Activated CD4-positive, alpha-beta T cell treated with anti-CD3 and anti-CD28 coated beads for 36 hours (primary cell): ENCODE results near the gene L3MBTL4. TPM values are rescaled to one million over a fixed set of nuclear protein-coding genes. Genes with fewer than 3 reads are reported as not detected.
"Not testable (repeated sequence)": the region's sequence is repeated elsewhere in the genome, so short reads cannot be mapped to it uniquely, and the experiment has no call there.

ENCODE experiments used
- ATAC-seq: fragments of 200-7000 bp; cut with Tn5 transposase; one replicate; pipeline ENCODE4 v1.10.0; 2021; ENCODE audit warnings: mild to moderate bottlenecking, moderate library complexity
- CTCF ChIA-PET: fragments of 350-600 bp; sonication (Branson Sonifier 250); formaldehyde crosslinking; loops from one replicate; lab custom pipeline; 2021; ENCODE audit warnings: antibody characterized with exemption; lab: Charles Lee
- POLR2A ChIA-PET: fragments of 350-600 bp; sonication (Branson Sonifier 250); formaldehyde crosslinking; loops from one replicate; lab custom pipeline; 2021; ENCODE audit warnings: antibody characterized with exemption, inconsistent platforms; lab: Charles Lee
- DNase-seq: peaks from one replicate; pipeline ENCODE4 v3.0.0-alpha.2; 2020
- H3K27ac Mint-ChIP-seq: one replicate; pipeline ENCODE4 v1.8.0; 2021; ENCODE audit warnings: mixed read lengths
- H3K27me3 Mint-ChIP-seq: one replicate; pipeline ENCODE4 v1.8.0; 2021; ENCODE audit warnings: mixed read lengths
- H3K36me3 Mint-ChIP-seq: one replicate; pipeline ENCODE4 v1.8.0; 2021; ENCODE audit warnings: low read depth, mixed read lengths
- H3K4me1 Mint-ChIP-seq: one replicate; pipeline ENCODE4 v1.8.0; 2021; ENCODE audit warnings: mixed read lengths
- H3K4me3 Mint-ChIP-seq: one replicate; pipeline ENCODE4 v1.8.0; 2021; ENCODE audit warnings: mild to moderate bottlenecking, moderate library complexity, mixed read lengths
- H3K9me3 Mint-ChIP-seq: one replicate; pipeline ENCODE4 v1.8.0; 2021; ENCODE audit warnings: low read depth, mixed read lengths
- intact Hi-C, 2 experiments: fragments of 100-400 bp; cut with DNase I in 1 of 2; cut with micrococcal nuclease in 1 of 2; formaldehyde crosslinking; loops; one replicate each; pipeline versions ENCODE4 v1.14.2 to v1.15.1; 2022 to 2024; cut with DNase I, micrococcal nuclease
- total RNA-seq, 2 experiments: library from RNA; stranded (reverse); gene quantifications; one replicate each; pipeline ENCODE4 v1.2.3, GENCODE V29; 2021

L3MBTL4 gene
- total RNA-seq, 2 experiments from 2014 or later, result 0.11 to 0.21 TPM

DNA sequence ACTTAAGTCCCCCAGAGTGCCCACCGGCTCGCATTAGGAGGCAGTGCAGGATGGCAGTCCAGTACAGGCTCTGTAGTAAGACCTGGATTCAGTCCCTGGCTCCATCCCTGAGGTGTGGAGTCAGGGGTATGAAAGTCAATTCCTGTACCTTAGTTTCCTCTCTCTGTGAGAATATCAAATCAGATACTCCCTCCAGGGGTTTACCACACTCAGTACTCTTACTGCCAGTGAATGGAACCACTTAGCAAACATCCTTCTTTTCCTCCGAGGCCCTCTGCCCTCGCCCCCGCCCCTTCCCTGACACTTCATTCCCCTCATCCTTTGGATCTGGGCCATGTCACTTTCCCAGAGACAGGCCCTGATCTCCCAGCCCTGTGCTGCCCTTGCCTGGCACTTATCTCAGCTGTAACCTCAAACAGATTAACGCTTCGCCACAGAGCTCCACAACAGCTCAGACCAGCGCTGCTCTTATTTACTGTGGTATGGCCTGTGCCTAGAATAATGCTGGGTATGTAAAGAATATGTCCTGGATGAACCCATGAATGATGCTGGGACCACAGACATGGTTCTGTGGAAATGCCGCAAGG is 360.4 kb downstream of the L3MBTL4 start:
- H3K9me3 Mint-ChIP-seq, result no peaks in the 10 kb centered on the region
- ATAC-seq, result no peak
- no peak for DNase-seq
- no peaks in the 10 kb centered on the region for H3K36me3 Mint-ChIP-seq
- peaks cover 7% of the 10 kb centered on the region for H3K4me1 Mint-ChIP-seq
- H3K27me3 Mint-ChIP-seq, result no peaks in the 10 kb centered on the region
- no peak overlapping the region for H3K27ac Mint-ChIP-seq
- ChIA-PET CTCF (interaction anchor here (0.5 to 0.7 kb wide), 2 partner anchors 148 to 412 kb away, joined by 3 read pairs; no protein-coding TSS in a partner anchor), POLR2A (no interaction called here)
- no peak overlapping the region for H3K4me3 Mint-ChIP-seq
- intact Hi-C loops, result no loop called here

DNA sequence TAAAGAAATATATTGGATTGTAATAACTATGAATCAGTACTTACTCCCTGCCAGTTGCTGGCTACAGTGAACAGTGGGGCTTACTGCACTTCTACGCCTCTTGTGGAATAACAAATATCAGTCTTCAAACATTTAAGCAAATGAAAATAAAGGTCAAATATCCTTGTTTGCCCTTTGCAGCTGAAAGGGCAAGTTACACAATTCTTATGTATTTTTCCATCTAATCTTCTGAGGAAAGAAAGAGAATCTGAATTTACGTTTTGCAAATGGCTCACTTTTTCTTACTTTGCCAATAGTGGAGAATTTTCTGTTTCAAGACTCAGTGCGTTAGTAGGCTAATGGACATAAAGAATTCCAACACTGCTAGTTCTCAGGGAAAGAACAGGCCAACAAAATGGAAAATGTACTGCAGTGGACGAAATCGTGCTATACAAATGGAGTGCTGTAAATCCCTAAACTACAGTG is 362.2 kb downstream of the L3MBTL4 start:
- Mint-ChIP-seq H3K9me3 (no peaks in the 10 kb centered on the region), H3K4me3 (no peak overlapping the region), H3K4me1 (peaks cover 7% of the 10 kb centered on the region), H3K36me3 (no peaks in the 10 kb centered on the region), H3K27ac (no peak overlapping the region), H3K27me3 (no peaks in the 10 kb centered on the region)
- ChIA-PET POLR2A (no interaction called here), CTCF (no interaction called here)
- ATAC-seq (no peak), DNase-seq (no peak)
- intact Hi-C loops, result no loop called here

DNA sequence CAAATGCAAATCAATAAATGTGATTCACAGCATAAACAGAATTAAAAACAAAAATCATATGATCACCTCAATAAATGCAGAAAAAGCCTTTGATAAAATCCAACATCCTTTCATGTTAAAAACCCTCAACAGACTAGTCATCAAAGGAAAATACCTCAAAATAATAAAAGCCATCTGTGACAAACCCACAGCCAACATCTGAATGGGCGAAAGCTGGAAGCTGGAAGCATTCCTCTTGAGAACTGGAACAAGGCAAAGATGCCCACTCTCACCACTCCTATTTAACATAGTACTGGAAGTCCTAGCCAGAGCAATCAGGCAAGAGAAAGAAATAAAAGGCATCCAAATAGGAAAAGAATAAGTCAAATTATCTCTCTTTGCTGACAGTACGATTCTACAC is 367.1 kb downstream of the L3MBTL4 start:
- H3K4me1 Mint-ChIP-seq, H3K4me3 Mint-ChIP-seq, H3K27me3 Mint-ChIP-seq, H3K36me3 Mint-ChIP-seq, intact Hi-C loops, ATAC-seq, POLR2A ChIA-PET, DNase-seq, H3K27ac Mint-ChIP-seq: not testable (repeated sequence)
- H3K9me3 Mint-ChIP-seq, result peaks cover 15% of the 10 kb centered on the region
- CTCF ChIA-PET, result interaction anchor here (0.7 kb wide), 1 partner anchor 27 kb away, joined by 3 read pairs; no protein-coding TSS in a partner anchor

DNA sequence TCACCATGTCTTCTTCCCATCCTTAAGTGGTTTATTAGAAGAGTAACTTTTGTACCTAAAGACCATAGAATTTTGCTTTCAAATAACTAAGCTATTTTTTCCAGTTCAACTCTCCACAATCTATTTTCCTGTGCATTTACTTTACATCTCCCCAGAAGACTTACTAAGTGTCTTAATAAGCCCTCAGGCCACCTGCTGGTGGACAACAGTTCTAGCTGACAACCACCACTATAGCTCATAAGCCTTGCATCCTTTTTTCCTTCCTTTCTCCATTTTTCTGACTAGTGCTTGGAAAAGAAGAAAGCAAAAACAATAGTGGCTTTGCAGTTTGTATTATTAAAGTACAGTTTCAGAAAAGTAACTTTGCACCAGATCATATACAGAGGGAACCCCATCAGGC is 369.9 kb downstream of the L3MBTL4 start:
- ChIA-PET POLR2A (no interaction called here), CTCF (interaction anchor here (0.6 kb wide), 1 partner anchor 12 kb away, joined by 3 read pairs; no protein-coding TSS in a partner anchor)
- Mint-ChIP-seq H3K4me3 (no peak overlapping the region), H3K36me3 (no peaks in the 10 kb centered on the region), H3K9me3 (peaks cover 17% of the 10 kb centered on the region), H3K27ac (no peak overlapping the region), H3K27me3 (peaks cover 10% of the 10 kb centered on the region), H3K4me1 (no peaks in the 10 kb centered on the region)
- intact Hi-C loops, result no loop called here
- ATAC-seq (no peak), DNase-seq (no peak)

DNA sequence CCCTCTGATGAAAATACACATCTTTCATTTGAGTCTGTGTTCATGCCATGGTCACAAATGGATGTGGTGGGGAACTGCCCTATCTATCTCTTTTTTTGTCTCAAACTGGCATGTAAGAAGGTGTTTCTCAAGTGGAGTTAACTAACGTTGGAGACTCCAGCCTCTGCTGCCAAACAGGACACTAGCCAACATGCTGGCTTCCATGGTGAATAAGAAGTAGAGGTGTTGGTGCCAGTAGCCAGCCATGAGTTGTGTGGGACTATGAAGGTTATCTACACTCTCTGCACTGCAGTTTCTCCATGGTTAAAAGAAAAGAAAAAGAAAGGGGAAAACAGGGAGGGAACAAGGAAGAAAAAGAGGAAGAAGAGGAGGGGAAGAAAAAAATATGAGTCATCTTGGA is 370.4 kb downstream of the L3MBTL4 start:
- ATAC-seq (no peak), DNase-seq (no peak)
- Mint-ChIP-seq H3K27me3 (peaks cover 10% of the 10 kb centered on the region), H3K4me3 (no peak overlapping the region), H3K36me3 (no peaks in the 10 kb centered on the region), H3K4me1 (no peaks in the 10 kb centered on the region), H3K27ac (no peak overlapping the region), H3K9me3 (peaks cover 17% of the 10 kb centered on the region)
- intact Hi-C loops, result no loop called here
- ChIA-PET POLR2A (no interaction called here), CTCF (interaction anchor here (0.6 kb wide), 1 partner anchor 12 kb away, joined by 3 read pairs; no protein-coding TSS in a partner anchor)

DNA sequence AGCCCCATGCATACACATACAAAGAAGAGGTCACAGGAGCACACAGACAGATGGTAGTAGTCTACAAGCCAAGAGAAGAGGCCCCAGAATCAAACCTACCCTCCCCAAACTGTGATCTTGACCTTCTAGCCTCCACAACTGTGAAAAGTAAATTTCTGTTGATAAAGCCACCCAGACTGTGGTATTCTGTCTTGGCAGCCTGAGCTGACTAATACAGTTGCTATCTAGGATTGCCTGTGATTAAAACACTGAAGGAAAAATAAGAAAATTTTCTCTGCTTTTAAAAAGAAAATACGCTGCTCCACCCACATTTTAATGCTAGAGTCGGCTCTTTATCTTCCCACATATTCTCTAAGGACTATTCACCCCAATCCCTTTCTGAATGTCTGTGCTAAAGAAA is 375.7 kb downstream of the L3MBTL4 start:
- H3K9me3 Mint-ChIP-seq, result peaks cover 14% of the 10 kb centered on the region
- POLR2A ChIA-PET, result no interaction called here
- intact Hi-C loops, result no loop called here

DNA sequence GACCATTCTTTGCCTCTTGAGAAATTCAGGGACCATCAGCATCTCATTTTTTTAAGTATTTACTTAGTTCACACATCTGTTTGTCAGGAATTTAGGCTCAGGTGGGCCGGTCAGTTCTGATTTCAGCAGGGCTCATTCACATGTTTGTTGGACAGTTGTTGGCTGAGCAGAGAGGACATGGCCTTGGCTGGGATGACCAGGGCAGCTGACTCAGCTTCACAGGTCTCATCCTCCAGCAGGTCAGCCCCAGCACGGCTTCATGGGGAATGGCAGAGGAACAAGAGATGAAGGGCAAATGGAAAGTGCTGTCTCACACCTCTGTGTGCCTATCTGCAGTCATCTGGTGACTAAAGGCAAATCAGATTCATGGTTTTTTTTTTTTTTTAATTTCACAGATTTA is 383.3 kb downstream of the L3MBTL4 start:
- Mint-ChIP-seq H3K36me3 (no peaks in the 10 kb centered on the region), H3K27ac (no peak overlapping the region), H3K4me3 (no peak overlapping the region), H3K9me3 (peaks cover 5% of the 10 kb centered on the region), H3K4me1 (no peaks in the 10 kb centered on the region), H3K27me3 (no peaks in the 10 kb centered on the region)
- intact Hi-C loops, result no loop called here
- ATAC-seq, result no peak
- no peak for DNase-seq
- CTCF ChIA-PET, result no interaction called here
- POLR2A ChIA-PET, result no interaction called here

More for the DNA sequence above, 375.7 kb downstream of the L3MBTL4 start:
- no peaks in the 10 kb centered on the region for H3K4me1 Mint-ChIP-seq
- CTCF ChIA-PET, result no interaction called here
- DNase-seq, result no peak
- H3K36me3 Mint-ChIP-seq, result no peaks in the 10 kb centered on the region
- H3K27ac Mint-ChIP-seq, result no peak overlapping the region
- no peak for ATAC-seq
- no peak overlapping the region for H3K4me3 Mint-ChIP-seq
- peaks cover 8% of the 10 kb centered on the region for H3K27me3 Mint-ChIP-seq

DNA sequence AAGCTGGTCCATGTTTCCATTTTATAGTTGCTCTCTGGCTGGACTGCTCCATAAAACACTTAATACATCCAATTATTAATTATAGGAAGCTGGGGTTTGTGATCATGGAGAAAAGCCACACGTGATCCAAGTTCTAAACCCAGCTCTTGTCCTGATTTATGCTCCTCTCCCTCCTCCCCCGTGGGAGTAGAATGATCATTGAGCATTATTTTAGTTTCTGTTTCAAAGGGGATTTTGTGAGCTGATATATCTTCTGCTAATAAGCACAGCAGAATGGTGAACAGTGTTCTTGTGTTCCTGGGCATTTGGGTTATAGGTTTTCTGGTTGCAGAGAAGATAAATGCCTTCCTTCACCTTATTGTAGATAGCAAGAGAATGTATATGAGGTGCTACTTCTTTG is 383.7 kb downstream of the L3MBTL4 start:
- ATAC-seq (no peak), DNase-seq (no peak)
- Mint-ChIP-seq H3K27me3 (no peaks in the 10 kb centered on the region), H3K4me3 (no peak overlapping the region), H3K9me3 (peaks cover under 1% of the 10 kb centered on the region), H3K36me3 (no peaks in the 10 kb centered on the region), H3K4me1 (no peaks in the 10 kb centered on the region), H3K27ac (no peak overlapping the region)
- intact Hi-C loops, result no loop called here
- ChIA-PET CTCF (no interaction called here), POLR2A (no interaction called here)

DNA sequence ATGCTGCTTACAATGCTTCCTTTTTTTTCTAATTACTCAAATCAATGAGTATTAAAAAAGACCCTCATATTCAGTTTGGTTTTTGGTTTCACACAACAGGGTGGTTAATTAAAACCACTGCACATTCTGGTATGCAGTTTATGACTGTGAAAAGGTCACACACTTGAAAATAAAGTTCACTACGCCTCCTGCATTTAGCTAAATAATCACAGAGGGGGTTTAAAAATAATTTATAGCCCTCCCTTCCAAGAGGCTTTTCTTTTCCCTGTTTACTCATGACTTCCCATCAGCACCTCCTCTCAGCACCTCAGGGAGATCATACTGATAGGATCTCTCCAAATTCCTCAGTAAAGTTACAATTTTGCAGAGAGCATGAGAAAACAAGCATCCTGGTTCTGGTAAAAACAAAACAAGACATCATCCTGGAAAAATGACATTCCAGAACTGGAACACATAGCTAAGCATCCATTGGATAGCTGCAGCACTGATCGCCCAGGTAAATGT is 389.9 kb downstream of the L3MBTL4 start:
- no peaks in the 10 kb centered on the region for H3K4me1 Mint-ChIP-seq
- H3K9me3 Mint-ChIP-seq, result no peaks in the 10 kb centered on the region
- no peaks in the 10 kb centered on the region for H3K36me3 Mint-ChIP-seq
- no peak for ATAC-seq
- no peak overlapping the region for H3K27ac Mint-ChIP-seq
- POLR2A ChIA-PET, result no interaction called here
- intact Hi-C loops, result no loop called here
- no peaks in the 10 kb centered on the region for H3K27me3 Mint-ChIP-seq
- H3K4me3 Mint-ChIP-seq, result no peak overlapping the region
- DNase-seq, result no peak
- CTCF ChIA-PET, result no interaction called here

DNA sequence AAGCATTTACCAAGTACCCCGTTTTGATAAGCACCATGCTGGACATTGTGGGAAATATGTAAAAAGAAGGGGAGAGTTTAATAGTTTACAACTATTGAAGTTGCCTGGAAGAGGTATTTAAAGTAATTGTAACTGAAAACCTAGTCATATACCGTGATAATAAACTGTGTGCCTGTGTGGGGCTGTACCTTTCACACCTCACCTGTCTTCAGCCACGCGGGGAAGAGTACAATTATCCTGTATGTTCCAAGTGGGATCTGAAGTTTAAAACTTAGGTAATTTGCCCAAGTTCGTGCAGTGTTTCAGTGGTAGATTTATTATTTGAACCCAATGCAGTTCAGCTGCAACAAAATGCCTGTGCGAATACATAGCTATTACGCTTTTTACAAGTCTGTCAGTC is 391.2 kb downstream of the L3MBTL4 start:
- intact Hi-C loops, result no loop called here
- Mint-ChIP-seq H3K4me3 (no peak overlapping the region), H3K9me3 (no peaks in the 10 kb centered on the region), H3K27ac (no peak overlapping the region), H3K36me3 (no peaks in the 10 kb centered on the region), H3K27me3 (no peaks in the 10 kb centered on the region), H3K4me1 (no peaks in the 10 kb centered on the region)
- no peak for ATAC-seq
- DNase-seq, result no peak
- ChIA-PET POLR2A (no interaction called here), CTCF (no interaction called here)

DNA sequence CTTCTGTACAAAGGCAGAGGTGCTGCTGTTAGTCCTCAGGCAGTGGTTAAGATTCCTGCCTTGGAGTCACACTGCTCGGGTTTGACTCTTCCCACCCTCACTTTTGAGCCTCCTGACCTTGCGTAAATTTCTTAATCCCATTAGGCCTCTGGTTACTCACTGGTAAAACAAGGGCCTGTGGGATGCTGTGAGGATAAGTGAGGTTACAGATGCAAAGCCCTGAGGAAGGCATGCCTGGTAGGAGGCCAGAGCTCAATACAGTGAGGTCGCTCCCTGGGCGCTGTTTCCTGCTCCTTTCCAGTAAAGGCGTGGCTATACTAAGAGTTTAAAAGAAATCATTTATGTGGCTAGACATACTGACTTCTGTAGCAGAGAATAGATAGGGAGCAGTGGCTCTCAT is 391.9 kb downstream of the L3MBTL4 start:
- Mint-ChIP-seq H3K4me3 (no peak overlapping the region), H3K36me3 (no peaks in the 10 kb centered on the region)

DNA sequence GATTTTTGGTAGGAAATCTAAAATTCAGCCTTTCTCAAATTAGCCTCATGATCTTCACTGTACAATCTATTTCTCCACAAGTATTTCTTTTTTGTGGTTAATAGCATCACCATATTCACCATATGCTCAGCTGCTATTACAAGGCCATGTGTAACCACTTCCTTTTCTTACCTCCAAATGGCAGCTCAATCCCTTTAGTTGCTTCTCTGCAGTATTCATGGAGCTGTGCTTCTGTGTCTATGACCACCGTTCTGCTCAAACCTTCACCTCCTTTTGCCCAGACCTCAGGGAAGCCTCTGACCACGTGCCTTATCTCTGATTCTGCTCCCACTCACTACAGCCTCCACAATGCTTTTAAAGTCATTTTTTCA is 392.7 kb downstream of the L3MBTL4 start:
- Mint-ChIP-seq H3K4me1 (no peaks in the 10 kb centered on the region), H3K27me3 (no peaks in the 10 kb centered on the region), H3K4me3 (no peak overlapping the region), H3K27ac (no peak overlapping the region), H3K36me3 (no peaks in the 10 kb centered on the region), H3K9me3 (no peaks in the 10 kb centered on the region)
- intact Hi-C loops, result no loop called here
- CTCF ChIA-PET, result no interaction called here
- POLR2A ChIA-PET, result no interaction called here
- ATAC-seq (no peak), DNase-seq (no peak)

More for the DNA sequence above, 391.9 kb downstream of the L3MBTL4 start:
- Mint-ChIP-seq H3K27me3 (no peaks in the 10 kb centered on the region), H3K9me3 (no peaks in the 10 kb centered on the region), H3K27ac (no peak overlapping the region), H3K4me1 (no peaks in the 10 kb centered on the region)
- ChIA-PET POLR2A (no interaction called here), CTCF (no interaction called here)
- ATAC-seq (no peak), DNase-seq (no peak)
- intact Hi-C loops, result no loop called here
